K562 (cell line): ENCODE data around the gene TLE6. TPM values are rescaled to one million over a fixed set of nuclear protein-coding genes. Genes with fewer than 3 reads are reported as not detected.

Experiments
- ARID4B ChIP-seq: sonication (generic); formaldehyde crosslinking; IDR thresholded peaks from 2 replicates; pipeline ENCODE4 v1.8.0; 2022; ENCODE audit warnings: mild to moderate bottlenecking, missing genetic modification reagents
- CHCHD3 ChIP-seq: fragments of 250-450 bp; sonication (Bioruptor Pico); IDR thresholded peaks from 2 replicates; pipeline ENCODE4 v2.1.2; 2022; ENCODE audit warnings: mild to moderate bottlenecking
- E2F3 ChIP-seq: fragments of 250-450 bp; sonication (Bioruptor Pico); IDR thresholded peaks from 2 replicates; pipeline ENCODE4 v1.4.0; 2020; ENCODE audit warnings: mild to moderate bottlenecking
- MEF2D ChIP-seq: conservative IDR thresholded peaks from 2 replicates; pipeline ENCODE4 v1.6.1; 2016; ENCODE audit warnings: low read depth, missing genetic modification characterization, missing compliant biosample characterization
- MIER1 ChIP-seq: fragments of 450-650 bp; IDR thresholded peaks from 2 replicates; pipeline ENCODE4 v1.6.1; 2016; ENCODE audit warnings: antibody characterized with exemption, mild to moderate bottlenecking, low read depth
- PCBP2 ChIP-seq: fragments of 200-400 bp; formaldehyde crosslinking; IDR thresholded peaks from 2 replicates; pipeline ENCODE4 v1.6.1; 2018; ENCODE audit warnings: low read length, low read depth, mild to moderate bottlenecking, moderate library complexity; ENCODE audit not compliant: poor library complexity, severe bottlenecking
- PYGO2 ChIP-seq: fragments of 450-650 bp; IDR thresholded peaks from 2 replicates; pipeline ENCODE4 v1.6.1; 2016; ENCODE audit warnings: mild to moderate bottlenecking, missing genetic modification characterization, moderate library complexity, missing compliant biosample characterization
- RAD21 ChIP-seq, 2 experiments: fragments of 250-450 bp in 1 of 2; fragments of 450-650 bp in 1 of 2; sonication (Bioruptor Pico) in 1 of 2; formaldehyde crosslinking in 1 of 2; IDR thresholded peaks in 1 of 2; conservative IDR thresholded peaks in 1 of 2; 2 replicates each; pipeline versions ENCODE4 v1.4.0 to v1.8.0; 2020 to 2022; ENCODE audit warnings: mild to moderate bottlenecking in 2 of 2, moderate library complexity in 1 of 2
- RBM15 ChIP-seq: fragments of 200-400 bp; formaldehyde crosslinking; IDR thresholded peaks from 2 replicates; pipeline ENCODE4 v1.6.1; 2018; ENCODE audit warnings: mild to moderate bottlenecking, low read length, moderate library complexity; ENCODE audit not compliant: insufficient read depth
- SMAD1 ChIP-seq: fragments of 150-350 bp; IDR thresholded peaks from 2 replicates; pipeline ENCODE4 v1.6.1; 2014; ENCODE audit warnings: low read length, low read depth; ENCODE audit not compliant: partially characterized antibody
- SOX6 ChIP-seq: fragments of 450-650 bp; IDR thresholded peaks from 2 replicates; pipeline ENCODE4 v1.6.1; 2014; ENCODE audit warnings: mild to moderate bottlenecking
- SRSF7 ChIP-seq: fragments of 200-400 bp; formaldehyde crosslinking; optimal IDR thresholded peaks from 2 replicates; pipeline ENCODE3; 2017; ENCODE audit warnings: mild to moderate bottlenecking, low read depth, low read length
- ZNF175 ChIP-seq: fragments of 200-800 bp; sonication (Bioruptor generic); IDR thresholded peaks from 2 replicates; pipeline ENCODE4 v1.6.1; 2016; ENCODE audit warnings: low read depth, mild to moderate bottlenecking, missing genetic modification characterization, missing compliant biosample characterization
- ZNF354B ChIP-seq: fragments of 250-450 bp; sonication (Bioruptor Pico); IDR thresholded peaks from 2 replicates; pipeline ENCODE4 v1.4.0; 2020
- ZNF79 ChIP-seq: fragments of 250-450 bp; sonication (Bioruptor Pico); IDR thresholded peaks from 2 replicates; pipeline ENCODE4 v1.4.0; 2020; ENCODE audit warnings: low read depth, mild to moderate bottlenecking, moderate library complexity
- polyA plus RNA-seq, 8 experiments: library from polyadenylated mRNA; depleted of rRNA in 4 of 8; stranded (reverse) in 5 of 8; unstranded in 3 of 8; fragments of >200 nt; fragmentation: Nextera tagmentation in 2 of 8; fragmentation: Illumina TruSeq in 1 of 8; extraction: Ambion mirVana in 2 of 8; extraction: Trizol in 1 of 8; gene quantifications; 2 replicates each; pipeline versions ENCODE4 v1.2.1 to v1.2.3, GENCODE V29; 2011 to 2014; ENCODE audit warnings: inconsistent platforms in 1 of 8, missing spikeins in 1 of 8
- total RNA-seq, 7 experiments: library from RNA; depleted of rRNA in 6 of 7; stranded (reverse); fragments of >200 nt in 6 of 7; fragmentation: Illumina TruSeq in 2 of 7; extraction: Trizol in 2 of 7; gene quantifications; 2 replicates each; pipeline versions ENCODE4 v1.2.1 to v1.2.3, GENCODE V29; 2011 to 2021; ENCODE audit warnings: low replicate concordance in 1 of 7
- TF ChIP-seq, protein P1 (sequence below), 3 experiments: IDR thresholded peaks in 2 of 3; conservative IDR thresholded peaks in 1 of 3; 2 replicates each; pipeline ENCODE4 v1.5.1; 2011 to 2012; ENCODE audit warnings: low read length in 3 of 3, mild to moderate bottlenecking in 3 of 3, control low read depth in 2 of 3, improper control_type of control experiment in 1 of 3, inconsistent platforms in 1 of 3, low read depth in 1 of 3, mixed read lengths in 1 of 3, moderate library complexity in 1 of 3; ENCODE audit not compliant: insufficient read depth in 2 of 3
- TF ChIP-seq, protein P2 (sequence below): IDR thresholded peaks from 3 replicates; pipeline ENCODE4 v1.6.1; 2011; ENCODE audit warnings: borderline replicate concordance, mild to moderate bottlenecking, moderate library complexity; ENCODE audit not compliant: insufficient read length; ENCODE audit errors: extremely low read depth

TLE6 gene
- total and polyA plus RNA-seq, 9 of the 15 experiments (the other 6 are each of a cell fraction or from before 2014, with no cell fraction given), result 1.1 to 6.1 (median 2.5) TPM

DNA sequence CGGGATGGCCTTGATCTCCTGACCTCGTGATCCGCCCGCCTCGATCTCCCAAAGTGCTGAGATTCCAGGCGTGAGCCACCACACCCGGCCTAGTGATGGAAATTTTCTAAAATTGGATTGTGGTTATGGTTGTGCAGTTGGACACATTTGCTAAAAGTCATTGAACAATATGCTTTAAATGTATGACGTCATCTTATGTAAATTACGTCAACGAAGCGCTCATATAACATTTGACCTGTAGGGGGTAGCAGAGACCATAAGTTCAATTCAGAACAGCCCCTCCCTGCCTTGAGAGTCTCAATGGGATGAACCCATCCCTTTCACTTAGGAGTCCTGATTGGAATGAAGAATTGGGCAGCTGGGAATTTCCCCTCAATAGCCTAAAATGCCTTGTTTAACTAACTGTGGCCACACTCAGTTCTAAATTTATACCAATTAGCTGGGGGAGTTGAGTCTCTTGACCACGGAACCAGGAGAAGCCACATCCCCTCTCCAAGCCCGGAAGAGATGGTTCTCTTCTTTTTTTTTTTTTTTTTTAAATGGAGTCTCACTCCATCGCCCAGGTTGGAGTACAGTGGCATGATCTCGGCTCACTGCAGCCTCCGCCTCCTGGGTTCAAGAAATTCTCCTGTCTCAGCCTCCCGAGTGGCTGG lies 15.2 kb upstream of the TLE6 start (continued):
- no peak for TF ChIP-seq PYGO2
- TF ChIP-seq CHCHD3 (CRISPR knock-in tag), result no peak
- TF ChIP-seq RBM15, result no peak
- TF ChIP-seq, protein P1, sequence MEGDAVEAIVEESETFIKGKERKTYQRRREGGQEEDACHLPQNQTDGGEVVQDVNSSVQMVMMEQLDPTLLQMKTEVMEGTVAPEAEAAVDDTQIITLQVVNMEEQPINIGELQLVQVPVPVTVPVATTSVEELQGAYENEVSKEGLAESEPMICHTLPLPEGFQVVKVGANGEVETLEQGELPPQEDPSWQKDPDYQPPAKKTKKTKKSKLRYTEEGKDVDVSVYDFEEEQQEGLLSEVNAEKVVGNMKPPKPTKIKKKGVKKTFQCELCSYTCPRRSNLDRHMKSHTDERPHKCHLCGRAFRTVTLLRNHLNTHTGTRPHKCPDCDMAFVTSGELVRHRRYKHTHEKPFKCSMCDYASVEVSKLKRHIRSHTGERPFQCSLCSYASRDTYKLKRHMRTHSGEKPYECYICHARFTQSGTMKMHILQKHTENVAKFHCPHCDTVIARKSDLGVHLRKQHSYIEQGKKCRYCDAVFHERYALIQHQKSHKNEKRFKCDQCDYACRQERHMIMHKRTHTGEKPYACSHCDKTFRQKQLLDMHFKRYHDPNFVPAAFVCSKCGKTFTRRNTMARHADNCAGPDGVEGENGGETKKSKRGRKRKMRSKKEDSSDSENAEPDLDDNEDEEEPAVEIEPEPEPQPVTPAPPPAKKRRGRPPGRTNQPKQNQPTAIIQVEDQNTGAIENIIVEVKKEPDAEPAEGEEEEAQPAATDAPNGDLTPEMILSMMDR (IDR thresholded peaks at IDR 0.05 in 2 of 3, conservative IDR thresholded peaks at IDR 0.05 in 1 of 3; ENCODE audit: insufficient read depth in 2 of 3, low read depth in 1 of 3, low read length in 3 of 3), result peak; percentile 71 to 96 (median 83)
- TF ChIP-seq SRSF7, result no peak
- TF ChIP-seq ZNF175 (CRISPR knock-in tag), result peak; percentile 66; the same call in 1 of the 2 replicates
- TF ChIP-seq PCBP2, result no peak
- peak; percentile 81 for TF ChIP-seq E2F3
- 0 out of 2 replicates have a peak, but pooled peaks have one; percentile 38 for TF ChIP-seq ZNF354B (CRISPR knock-in tag)
- TF ChIP-seq RAD21 (CRISPR knock-in tag; conservative IDR thresholded peaks at IDR 0.05 in 1 of 2, IDR thresholded peaks at IDR 0.05 in 1 of 2), result peak; percentile 94 to 96
- TF ChIP-seq, protein P2, sequence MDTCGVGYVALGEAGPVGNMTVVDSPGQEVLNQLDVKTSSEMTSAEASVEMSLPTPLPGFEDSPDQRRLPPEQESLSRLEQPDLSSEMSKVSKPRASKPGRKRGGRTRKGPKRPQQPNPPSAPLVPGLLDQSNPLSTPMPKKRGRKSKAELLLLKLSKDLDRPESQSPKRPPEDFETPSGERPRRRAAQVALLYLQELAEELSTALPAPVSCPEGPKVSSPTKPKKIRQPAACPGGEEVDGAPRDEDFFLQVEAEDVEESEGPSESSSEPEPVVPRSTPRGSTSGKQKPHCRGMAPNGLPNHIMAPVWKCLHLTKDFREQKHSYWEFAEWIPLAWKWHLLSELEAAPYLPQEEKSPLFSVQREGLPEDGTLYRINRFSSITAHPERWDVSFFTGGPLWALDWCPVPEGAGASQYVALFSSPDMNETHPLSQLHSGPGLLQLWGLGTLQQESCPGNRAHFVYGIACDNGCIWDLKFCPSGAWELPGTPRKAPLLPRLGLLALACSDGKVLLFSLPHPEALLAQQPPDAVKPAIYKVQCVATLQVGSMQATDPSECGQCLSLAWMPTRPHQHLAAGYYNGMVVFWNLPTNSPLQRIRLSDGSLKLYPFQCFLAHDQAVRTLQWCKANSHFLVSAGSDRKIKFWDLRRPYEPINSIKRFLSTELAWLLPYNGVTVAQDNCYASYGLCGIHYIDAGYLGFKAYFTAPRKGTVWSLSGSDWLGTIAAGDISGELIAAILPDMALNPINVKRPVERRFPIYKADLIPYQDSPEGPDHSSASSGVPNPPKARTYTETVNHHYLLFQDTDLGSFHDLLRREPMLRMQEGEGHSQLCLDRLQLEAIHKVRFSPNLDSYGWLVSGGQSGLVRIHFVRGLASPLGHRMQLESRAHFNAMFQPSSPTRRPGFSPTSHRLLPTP, result no peak
- peak; percentile 71 for TF ChIP-seq MEF2D (tag)
- peak; percentile 14; the same call in 1 of the 2 replicates for TF ChIP-seq SOX6
- no peak for TF ChIP-seq SMAD1
- no peak for TF ChIP-seq ARID4B (CRISPR knock-in tag)
- TF ChIP-seq ZNF79 (CRISPR knock-in tag), result peak; percentile 37; the same call in 1 of the 2 replicates
- no peak for TF ChIP-seq MIER1
